Subcutaneous abdominal adipose tissue (tissue), 5 donors: ENCODE measurements around the gene BDNF.
A peak's percentile ranks its signal among the peaks of the same experiment; 100 is the strongest.

Source experiments
- H3K27ac ChIP-seq: one replicate; pipeline ENCODE4 v1.7.0; 2013; ENCODE audit warnings: low read depth, mild to moderate bottlenecking, inconsistent platforms, low read length, moderate library complexity
- H3K27me3 ChIP-seq, 5 donors: one replicate each; pipeline ENCODE4 v1.7.0; 2013; ENCODE audit warnings: low read length in 5 of 5, inconsistent platforms in 1 of 5; ENCODE audit not compliant: control insufficient read depth in 5 of 5, insufficient read depth in 4 of 5
- H3K36me3 ChIP-seq, 5 donors: one replicate each; pipeline ENCODE4 v1.7.0; 2013; ENCODE audit warnings: low read length in 5 of 5; ENCODE audit not compliant: control insufficient read depth in 5 of 5, insufficient read depth in 5 of 5
- H3K4me1 ChIP-seq, 5 donors: one replicate each; pipeline ENCODE4 v1.7.0; 2013; ENCODE audit warnings: low read length in 5 of 5, mild to moderate bottlenecking in 3 of 5, moderate library complexity in 1 of 5; ENCODE audit not compliant: control insufficient read depth in 5 of 5, insufficient read depth in 5 of 5
- H3K4me3 ChIP-seq, 5 donors: one replicate each; pipeline ENCODE4 v1.7.0; 2013; ENCODE audit warnings: low read length in 5 of 5, low read depth in 1 of 5
- H3K9ac ChIP-seq, 5 donors: one replicate each; pipeline ENCODE4 v1.7.0; 2013; ENCODE audit warnings: low read length in 5 of 5, mild to moderate bottlenecking in 4 of 5, moderate library complexity in 3 of 5
- H3K9me3 ChIP-seq, 5 donors: one replicate each; pipeline ENCODE4 v1.7.0; 2013; ENCODE audit warnings: low read length in 5 of 5; ENCODE audit not compliant: control insufficient read depth in 5 of 5
- donor health status: healthy.
- donor health status: healthy.
- donor health status: healthy.
- donor health status: healthy.
- donor health status: healthy.

BDNF gene

GRCh38 chr11:27720277-27720830 is 20.1 kb upstream of the BDNF start:
- peaks cover 31 to 59% (median 40%) of the 10 kb centered on the region in 5 donors for H3K27me3 ChIP-seq
- H3K9me3 ChIP-seq, result peaks cover 0 to 6% (median 0%) of the 10 kb centered on the region in 5 donors
- H3K36me3 ChIP-seq, result no peaks in the 10 kb centered on the region
- no peak overlapping the region for H3K9ac ChIP-seq
- H3K4me1 ChIP-seq, result peaks cover 0 to 26% (median 25%) of the 10 kb centered on the region in 5 donors
- no peak overlapping the region for H3K4me3 ChIP-seq
- H3K27ac ChIP-seq, result no peak overlapping the region

- peak overlapping the region in 4 of 5 donors; percentile 41 to 65 (median 54) for H3K4me3 ChIP-seq
- no peaks in the 10 kb centered on the region for H3K36me3 ChIP-seq
- H3K27ac ChIP-seq, result no peak overlapping the region
- H3K4me1 ChIP-seq, result peaks cover 0 to 26% (median 25%) of the 10 kb centered on the region in 5 donors
- H3K27me3 ChIP-seq, result peaks cover 31 to 57% (median 40%) of the 10 kb centered on the region in 5 donors
- H3K9ac ChIP-seq, result no peak overlapping the region
- H3K9me3 ChIP-seq, result peaks cover 0 to 6% (median 0%) of the 10 kb centered on the region in 5 donors
Measured at GRCh38 chr11:27719546-27719925, 19.3 kb upstream of the BDNF start.

- Histone ChIP-seq H3K27ac (no peak overlapping the region), H3K4me3 (peak overlapping the region; percentile 41 to 74 (median 60)), H3K9ac (no peak overlapping the region), H3K27me3 (peaks cover 31 to 53% (median 40%) of the 10 kb centered on the region in 5 donors), H3K9me3 (peaks cover 0 to 6% (median 0%) of the 10 kb centered on the region in 5 donors), H3K4me1 (peaks cover 0 to 26% (median 25%) of the 10 kb centered on the region in 5 donors), H3K36me3 (no peaks in the 10 kb centered on the region)
Measured at GRCh38 chr11:27718863-27719545, 18.7 kb upstream of the BDNF start.

GRCh38 chr11:27718346-27718862 is 18.1 kb upstream of the BDNF start:
- Histone ChIP-seq H3K4me3 (peak overlapping the region; percentile 41 to 74 (median 60)), H3K9ac (no peak overlapping the region), H3K36me3 (no peaks in the 10 kb centered on the region), H3K27me3 (peaks cover 31 to 48% (median 37%) of the 10 kb centered on the region in 5 donors), H3K9me3 (peaks cover 0 to 6% (median 0%) of the 10 kb centered on the region in 5 donors), H3K27ac (no peak overlapping the region), H3K4me1 (peaks cover 0 to 26% (median 25%) of the 10 kb centered on the region in 5 donors)

- Histone ChIP-seq H3K4me1 (peaks cover 0 to 26% (median 23%) of the 10 kb centered on the region in 5 donors), H3K27ac (no peak overlapping the region), H3K27me3 (peaks cover 26 to 42% (median 34%) of the 10 kb centered on the region in 5 donors), H3K9ac (no peak overlapping the region), H3K9me3 (peaks cover 0 to 6% (median 0%) of the 10 kb centered on the region in 5 donors), H3K36me3 (no peaks in the 10 kb centered on the region), H3K4me3 (peak overlapping the region in 2 of 5 donors; percentile 65 to 74)
Measured at GRCh38 chr11:27717801-27718229, 17.6 kb upstream of the BDNF start.

GRCh38 chr11:27717377-27717776 is 17.1 kb upstream of the BDNF start:
- no peak overlapping the region for H3K4me3 ChIP-seq
- H3K4me1 ChIP-seq, result peaks cover 0 to 22% (median 19%) of the 10 kb centered on the region in 5 donors
- H3K9ac ChIP-seq, result no peak overlapping the region
- H3K27me3 ChIP-seq, result peaks cover 23 to 38% (median 29%) of the 10 kb centered on the region in 5 donors
- no peaks in the 10 kb centered on the region for H3K36me3 ChIP-seq
- H3K27ac ChIP-seq, result no peak overlapping the region
- peaks cover 0 to 6% (median 0%) of the 10 kb centered on the region in 5 donors for H3K9me3 ChIP-seq

GRCh38 chr11:27716835-27717234 is 16.6 kb upstream of the BDNF start:
- H3K4me3 ChIP-seq, result no peak overlapping the region
- H3K36me3 ChIP-seq, result no peaks in the 10 kb centered on the region
- peaks cover 0 to 6% (median 0%) of the 10 kb centered on the region in 5 donors for H3K9me3 ChIP-seq
- H3K9ac ChIP-seq, result no peak overlapping the region
- no peak overlapping the region for H3K27ac ChIP-seq
- peaks cover 0 to 17% (median 15%) of the 10 kb centered on the region in 5 donors for H3K4me1 ChIP-seq
- H3K27me3 ChIP-seq, result peaks cover 18 to 33% (median 24%) of the 10 kb centered on the region in 5 donors

GRCh38 chr11:27716216-27716615 is 16.0 kb upstream of the BDNF start:
- H3K4me1 ChIP-seq, result peaks cover 0 to 15% (median 14%) of the 10 kb centered on the region in 5 donors
- H3K9ac ChIP-seq, result no peak overlapping the region
- no peak overlapping the region for H3K4me3 ChIP-seq
- peaks cover 12 to 27% (median 18%) of the 10 kb centered on the region in 5 donors for H3K27me3 ChIP-seq
- no peaks in the 10 kb centered on the region for H3K36me3 ChIP-seq
- peaks cover 0 to 3% (median 0%) of the 10 kb centered on the region in 5 donors for H3K9me3 ChIP-seq
- H3K27ac ChIP-seq, result no peak overlapping the region

- H3K27ac ChIP-seq, result no peak overlapping the region
- H3K9me3 ChIP-seq, result no peaks in the 10 kb centered on the region
- no peak overlapping the region for H3K9ac ChIP-seq
- no peaks in the 10 kb centered on the region for H3K36me3 ChIP-seq
- H3K4me3 ChIP-seq, result no peak overlapping the region
- H3K27me3 ChIP-seq, result peaks cover 0 to 3% (median 0%) of the 10 kb centered on the region in 5 donors
- no peaks in the 10 kb centered on the region for H3K4me1 ChIP-seq
Measured at GRCh38 chr11:27711725-27712124, 11.5 kb upstream of the BDNF start.

GRCh38 chr11:27710536-27710935 is 10.3 kb upstream of the BDNF start:
- peaks cover 0 to 3% (median 0%) of the 10 kb centered on the region in 5 donors for H3K27me3 ChIP-seq
- no peak overlapping the region for H3K9ac ChIP-seq
- no peaks in the 10 kb centered on the region for H3K4me1 ChIP-seq
- H3K4me3 ChIP-seq, result no peak overlapping the region
- no peak overlapping the region for H3K27ac ChIP-seq
- H3K9me3 ChIP-seq, result no peaks in the 10 kb centered on the region
- H3K36me3 ChIP-seq, result no peaks in the 10 kb centered on the region
